ENCODE measurements around the gene TMEM41B.

TMEM41B gene

GRCh38 chr11:9274499-9275258 lies 39.7 kb downstream of the TMEM41B start:
- DNase-seq (ENCODE audit: low read depth) = no peak
- H3K4me3 ChIP-seq (ENCODE audit: low read depth, low read length) = no peak overlapping the region
- TF ChIP-seq CTCF (conservative IDR thresholded peaks at IDR 0.05; ENCODE audit: low read depth, low read length) = no peak

DNA sequence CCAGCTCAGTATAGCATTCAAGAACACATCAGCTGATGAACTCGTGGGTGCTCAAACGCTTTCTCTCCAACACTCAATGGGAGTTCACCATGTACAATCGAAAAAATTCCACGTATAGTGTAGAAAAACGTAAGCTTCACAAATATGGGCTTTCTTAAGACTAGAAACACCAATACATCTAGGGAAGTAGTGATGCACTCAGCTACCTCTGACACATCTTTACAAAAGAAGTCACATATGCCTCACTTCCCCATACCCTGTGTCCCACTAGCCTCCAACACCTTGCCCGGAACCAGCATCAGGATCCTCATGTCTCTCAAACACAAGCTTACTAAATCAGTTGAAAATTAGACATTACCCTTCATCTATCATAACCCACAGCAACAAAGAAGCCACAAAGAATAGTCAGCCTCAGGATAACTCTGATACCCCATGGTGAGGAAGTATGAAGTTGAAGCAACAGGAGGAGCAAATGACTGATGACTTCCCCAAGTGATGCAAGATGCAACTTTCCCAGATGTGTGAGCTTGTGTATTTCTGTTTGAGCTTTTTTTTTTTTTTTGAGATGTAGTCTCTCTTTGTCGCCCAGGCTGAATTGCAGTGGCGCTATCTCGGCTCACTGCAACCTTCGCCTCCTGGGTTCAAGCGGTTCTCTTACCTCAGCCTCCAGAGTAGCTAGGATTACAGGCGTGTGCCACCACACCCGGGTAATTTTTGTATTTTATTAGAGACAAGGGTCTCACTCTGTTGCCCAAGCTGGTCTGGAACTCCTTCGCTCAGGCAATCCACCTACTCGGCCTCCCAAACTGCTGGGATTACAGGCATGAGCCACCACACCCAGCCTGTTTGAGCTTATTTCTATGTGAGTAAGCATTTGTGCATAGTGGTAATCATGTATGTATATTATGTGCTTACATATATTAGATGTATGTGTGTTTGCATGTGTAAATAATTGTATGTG lies 40.7 kb downstream of the TMEM41B start:
- peak; percentile 92 for DNase-seq (ENCODE audit: low read depth)
- TF ChIP-seq CTCF (conservative IDR thresholded peaks at IDR 0.05; ENCODE audit: low read depth, low read length) = no peak

GRCh38 chr11:9269492-9270013 lies 44.8 kb downstream of the TMEM41B start:
- peak; percentile 49 for DNase-seq (ENCODE audit: low read depth)
- H3K4me3 ChIP-seq (ENCODE audit: low read depth, low read length) = no peak overlapping the region
- TF ChIP-seq CTCF (conservative IDR thresholded peaks at IDR 0.05; ENCODE audit: low read depth, low read length) = no peak

More for the DNA sequence above, 40.7 kb downstream of the TMEM41B start:
- H3K4me3 ChIP-seq (ENCODE audit: low read depth, low read length) = no peak overlapping the region

DNA sequence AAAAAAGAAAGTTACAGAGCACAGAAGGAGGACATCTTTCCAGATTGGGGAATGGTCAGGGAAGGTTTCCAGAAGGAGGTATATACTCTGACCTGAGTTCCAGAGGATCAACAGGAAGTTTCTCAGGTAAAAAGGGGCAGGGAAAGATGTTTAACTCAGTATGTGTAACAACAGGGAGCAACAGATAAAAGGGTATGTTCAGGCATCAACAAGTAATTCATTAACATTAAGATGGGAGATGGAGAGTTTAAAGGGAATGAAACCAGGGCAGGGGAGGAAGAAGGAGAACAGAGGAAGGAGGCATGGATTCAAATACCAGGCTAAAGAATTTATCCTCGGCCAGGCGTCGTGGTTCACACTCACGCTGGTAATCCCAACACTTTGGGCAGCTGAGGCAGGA lies 46.7 kb downstream of the TMEM41B start:
- H3K4me3 ChIP-seq (ENCODE audit: low read depth, low read length) = no peak overlapping the region
- no peak for DNase-seq (ENCODE audit: low read depth)
- TF ChIP-seq CTCF (conservative IDR thresholded peaks at IDR 0.05; ENCODE audit: low read depth, low read length) = no peak

DNA sequence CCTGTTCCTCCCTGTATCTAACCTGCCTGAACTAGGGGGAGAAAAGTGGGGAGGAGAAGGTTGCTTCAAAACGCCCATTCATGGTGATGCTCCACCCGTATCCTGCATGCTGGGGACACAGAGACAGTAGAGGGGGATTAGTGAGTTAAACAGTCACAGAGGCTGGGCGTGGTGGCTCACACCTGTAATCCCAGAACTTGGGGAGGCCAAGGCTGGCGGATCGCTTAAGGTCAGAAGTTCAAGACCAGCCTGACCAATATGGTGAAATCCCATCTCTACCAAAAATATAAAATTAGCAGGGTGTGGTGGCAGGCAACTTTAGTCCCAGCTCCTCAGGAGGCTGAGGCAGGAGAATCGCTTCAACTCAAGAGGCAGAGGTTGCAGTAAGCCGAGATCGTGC lies 47.5 kb downstream of the TMEM41B start:
- TF ChIP-seq CTCF (conservative IDR thresholded peaks at IDR 0.05; ENCODE audit: low read depth, low read length) = no peak
- no peak overlapping the region for H3K4me3 ChIP-seq (ENCODE audit: low read depth, low read length)
- DNase-seq (ENCODE audit: low read depth) = no peak

GRCh38 chr11:9266132-9266736 lies 48.2 kb downstream of the TMEM41B start:
- DNase-seq (ENCODE audit: low read depth) = no peak
- TF ChIP-seq CTCF (conservative IDR thresholded peaks at IDR 0.05; ENCODE audit: low read depth, low read length) = no peak
- H3K4me3 ChIP-seq (ENCODE audit: low read depth, low read length) = no peak overlapping the region

Measured in choroid plexus epithelial cell (primary cell).